NCI-H526 (cell line): ENCODE results near the gene IRF2BPL.
A peak's percentile ranks its signal among the peaks of the same experiment; 100 is the strongest.
"Not testable (repeated sequence)": the region's sequence is repeated elsewhere in the genome, so short reads cannot be mapped to it uniquely, and the experiment has no call there.

ENCODE experiments used
- DNase-seq, 2 experiments: peaks; one replicate each; lab custom pipeline; 2025; lab: John Stamatoyannopoulos, UW

The IRF2BPL gene

DNA sequence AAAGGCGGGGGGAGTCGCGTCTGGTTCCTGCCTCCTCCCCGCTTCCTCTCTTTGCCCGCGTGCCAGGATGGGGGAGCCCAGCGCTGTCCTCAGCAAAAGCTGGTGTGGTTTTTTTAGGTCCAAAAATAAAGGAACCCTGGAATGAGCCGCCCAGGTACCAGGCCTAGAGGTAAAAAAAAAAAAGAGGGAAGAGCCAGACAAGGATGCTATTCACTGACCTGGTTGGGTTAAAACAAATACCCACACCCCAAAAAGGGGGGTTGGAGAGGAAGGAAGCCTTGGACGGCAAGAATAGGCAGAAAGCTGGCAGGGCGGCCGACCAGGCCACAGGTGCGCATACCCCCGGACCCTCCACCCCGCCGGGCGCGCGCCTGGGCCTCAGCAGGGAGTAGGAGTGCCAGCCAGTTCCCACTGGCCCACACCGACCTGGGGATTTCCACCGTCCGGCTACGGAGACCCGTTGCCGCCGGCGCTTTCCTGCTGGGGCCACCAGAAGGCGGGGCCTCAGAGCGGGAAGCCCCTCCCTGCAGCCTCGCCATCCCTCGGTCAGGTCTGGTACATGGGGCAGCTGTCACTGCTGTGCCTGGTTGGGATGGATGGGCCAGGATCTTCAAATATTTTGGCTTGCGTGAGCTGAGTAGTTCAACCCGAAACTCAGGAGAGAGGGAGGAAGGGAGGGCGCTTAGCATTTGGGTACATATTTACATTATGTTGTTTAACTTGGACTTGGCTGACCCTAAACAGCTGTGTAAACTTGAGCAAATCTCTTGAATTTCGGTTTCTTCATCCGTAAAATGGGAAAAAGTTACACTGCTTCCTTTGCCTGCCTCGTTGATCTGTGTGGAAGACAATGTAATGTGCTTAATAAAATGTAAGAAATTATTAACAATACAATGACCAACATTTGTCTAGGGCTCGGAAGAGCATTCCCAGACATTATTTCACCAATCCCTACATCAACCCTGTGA, 5.4 kb upstream of the IRF2BPL start:
- DNase-seq = peak; percentile 70 to 92

- peak; percentile 93 to 96 for DNase-seq
Observed at GRCh38 chr14:77032844-77033621, 4.5 kb upstream of the IRF2BPL start.

DNA sequence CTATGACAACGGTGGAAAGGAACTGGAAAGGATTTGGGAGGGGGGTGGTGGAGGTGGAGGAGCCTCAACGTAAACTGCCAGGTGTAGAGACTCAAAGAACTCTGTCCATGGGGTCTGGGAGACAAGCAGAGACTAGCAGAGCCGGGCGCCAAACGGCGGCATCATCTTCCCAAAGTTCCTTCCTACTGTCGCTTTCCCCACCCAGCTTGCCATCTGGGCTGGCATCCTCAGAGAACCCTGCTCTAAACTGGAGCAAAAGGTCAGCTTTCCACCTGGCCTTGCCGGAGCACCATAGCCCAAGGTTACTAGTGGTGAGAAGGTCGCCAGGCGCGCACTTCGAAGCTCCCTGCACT, 4.0 kb upstream of the IRF2BPL start:
- no peak for DNase-seq

DNA sequence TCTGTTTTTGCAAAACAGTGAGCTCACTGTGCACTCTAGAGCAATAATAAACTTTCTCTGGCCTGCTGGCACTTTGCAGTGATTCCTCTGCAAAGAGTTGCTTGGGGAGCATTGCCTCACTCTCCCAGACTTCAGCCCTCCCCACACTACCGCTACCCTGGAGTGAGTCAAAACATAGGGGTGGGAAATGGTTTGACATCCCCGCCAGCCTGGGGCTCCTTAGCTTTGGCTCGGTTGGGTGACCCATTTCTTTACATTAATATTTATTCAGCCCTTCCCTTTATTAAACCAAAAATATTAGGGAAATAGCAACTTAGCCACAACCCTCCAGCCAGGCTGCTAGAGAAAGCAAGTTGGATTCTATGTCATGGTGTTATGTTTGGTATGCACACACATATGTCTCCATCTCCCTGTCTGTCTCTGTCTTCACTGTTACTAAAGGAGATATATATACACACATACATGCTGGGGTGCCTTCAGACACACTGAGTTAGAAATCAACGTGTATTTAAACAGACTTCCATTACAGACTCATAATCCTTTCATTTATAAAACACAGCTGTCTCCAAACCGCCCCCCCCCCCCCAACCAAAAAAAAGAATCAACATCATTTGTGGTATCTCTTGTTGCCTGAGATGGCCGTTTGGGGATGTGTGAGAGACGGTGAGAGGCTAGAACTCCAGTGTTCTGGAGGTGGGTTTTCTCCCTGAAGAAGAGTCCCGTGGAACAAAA, 3.4 kb upstream of the IRF2BPL start:
- DNase-seq = no peak

GRCh38 chr14:77027538-77028383, 747 bp downstream of the IRF2BPL start:
- DNase-seq = peak; percentile 37 to 83

DNA sequence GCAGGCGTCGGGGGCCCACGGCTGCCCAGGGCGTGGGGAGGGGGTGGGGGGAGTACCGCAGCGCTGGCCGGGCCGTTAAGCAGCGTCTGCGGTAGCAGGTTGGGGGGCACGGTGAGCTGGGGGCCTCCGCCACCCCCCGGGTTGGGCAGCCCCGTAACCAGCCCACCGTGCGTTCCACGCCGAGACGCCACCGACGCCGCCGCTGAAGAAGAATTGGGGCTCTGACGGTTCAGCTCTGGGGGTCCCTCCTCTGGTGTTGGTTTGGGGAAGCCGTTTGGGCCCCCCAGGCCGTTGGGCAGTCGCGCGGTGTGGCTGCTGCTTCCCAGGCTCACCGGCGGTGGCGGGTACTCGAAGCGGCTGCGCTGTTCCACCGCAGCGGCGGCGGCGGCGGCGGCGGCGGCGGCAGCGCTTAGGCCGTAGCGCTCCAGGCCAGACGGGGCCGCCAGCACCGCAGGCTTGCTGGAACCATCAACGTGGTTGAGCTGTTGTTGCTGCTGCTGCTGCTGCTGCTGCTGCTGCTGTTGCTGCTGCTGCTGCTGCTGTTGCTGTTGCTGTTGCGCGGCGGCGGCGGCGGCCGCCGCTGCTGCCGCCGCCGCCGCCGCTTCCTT, 1.5 kb downstream of the IRF2BPL start:
- peak in 1 of 2 experiments; percentile 66 for DNase-seq

DNA sequence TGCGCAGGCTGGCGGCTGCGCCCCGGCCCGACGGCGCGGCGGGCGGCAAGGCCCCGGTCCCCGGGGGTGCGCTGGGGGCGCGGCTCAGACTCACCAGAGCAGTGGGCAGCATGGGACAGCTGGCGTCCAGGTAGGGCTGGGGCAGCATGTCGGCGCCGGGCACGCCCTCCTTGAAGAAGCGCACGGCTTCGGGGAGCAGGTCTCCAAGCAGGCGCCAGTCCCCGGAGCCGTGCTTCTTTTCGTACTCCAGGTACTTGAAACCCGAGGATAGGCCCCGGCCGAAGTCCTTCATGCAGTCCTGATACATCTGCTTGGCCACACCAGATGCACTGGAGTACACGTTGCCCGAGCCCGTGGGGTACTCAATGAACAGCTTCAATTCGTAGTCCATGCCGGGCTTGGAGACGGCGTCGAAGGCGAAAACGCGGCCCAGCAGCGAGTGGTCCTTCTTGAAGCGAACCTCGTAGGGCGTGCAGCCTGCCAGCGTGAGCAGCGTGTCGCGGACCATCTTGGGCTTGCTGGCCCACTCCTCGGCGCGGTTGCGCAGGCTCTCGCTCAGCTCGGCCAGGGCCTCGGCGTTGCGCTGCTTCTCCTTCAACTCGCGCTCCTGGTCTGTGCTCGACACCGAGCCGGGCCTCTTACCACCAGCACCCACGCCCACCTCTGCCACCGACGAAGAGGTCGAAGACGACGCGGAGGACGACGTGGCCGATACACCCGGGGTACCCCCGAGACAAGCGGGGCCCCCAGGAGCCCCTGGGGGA, 2.2 kb downstream of the IRF2BPL start:
- DNase-seq = peak; percentile 49 to 87

GRCh38 chr14:77025744-77026165, 2.8 kb downstream of the IRF2BPL start:
- DNase-seq = peak in 1 of 2 experiments; percentile 81

- DNase-seq = peak; percentile 71 to 91
Observed at GRCh38 chr14:77024171-77024691, 4.3 kb downstream of the IRF2BPL start.

- peak; percentile 76 to 93 for DNase-seq
Observed at GRCh38 chr14:77023001-77023996, 5.2 kb downstream of the IRF2BPL start.

- peak; percentile 78 to 86 for DNase-seq
Observed at GRCh38 chr14:77022236-77022852, 6.2 kb downstream of the IRF2BPL start.

GRCh38 chr14:77021424-77021823, 7.1 kb downstream of the IRF2BPL start:
- DNase-seq = not testable (repeated sequence)

GRCh38 chr14:77018785-77019184, 9.7 kb downstream of the IRF2BPL start:
- DNase-seq = no peak

DNA sequence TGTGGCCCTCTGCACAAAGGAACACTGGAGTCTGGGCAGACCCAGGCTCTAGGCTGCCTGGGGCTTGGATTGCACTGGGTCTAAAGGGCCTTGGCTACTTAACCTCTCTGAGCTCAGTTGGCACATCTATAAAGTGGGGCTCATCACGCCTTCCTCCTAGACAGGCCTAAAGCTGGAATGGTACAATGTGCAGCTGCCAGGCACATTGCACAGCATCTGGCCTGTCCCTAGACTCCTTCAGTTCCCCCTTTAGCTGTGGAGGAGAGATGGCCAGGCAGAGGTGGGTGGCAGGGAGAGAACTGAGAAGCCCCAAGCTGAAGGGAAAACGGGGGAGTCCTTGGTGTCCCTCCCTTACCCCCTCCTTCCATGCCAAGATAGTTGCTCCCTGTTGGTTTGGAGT, 10.8 kb downstream of the IRF2BPL start:
- DNase-seq = no peak

- DNase-seq = no peak
Observed at GRCh38 chr14:77014734-77015133, 13.8 kb downstream of the IRF2BPL start.

- DNase-seq = no peak
Observed at GRCh38 chr14:77014004-77014604, 14.4 kb downstream of the IRF2BPL start.

- no peak for DNase-seq
Observed at GRCh38 chr14:77012193-77012765, 16.2 kb downstream of the IRF2BPL start.
